IPS DF 6.9 (cell line): ENCODE measurements around the gene DIS3L.
"Not testable (repeated sequence)": the region's sequence is repeated elsewhere in the genome, so short reads cannot be mapped to it uniquely, and the experiment has no call there.

ENCODE experiments used
- DNase-seq: peaks from one replicate; pipeline ENCODE4 v3.0.0-alpha.2; 2013; ENCODE audit warnings: low read depth, low spot score
- H3K27ac ChIP-seq: one replicate; pipeline ENCODE4 v1.5.1; 2013; ENCODE audit warnings: low read length, control low read depth
- H3K27me3 ChIP-seq: 2 replicates; pipeline ENCODE4 v1.6.1; 2013; ENCODE audit warnings: mild to moderate bottlenecking, low read length; ENCODE audit not compliant: control insufficient read depth, insufficient read depth
- H3K36me3 ChIP-seq: 2 replicates; pipeline ENCODE4 v1.6.1; 2013; ENCODE audit warnings: low read length; ENCODE audit not compliant: control insufficient read depth, insufficient read depth
- H3K4me1 ChIP-seq: 2 replicates; pipeline ENCODE4 v1.6.1; 2013; ENCODE audit warnings: low read length; ENCODE audit not compliant: control insufficient read depth, insufficient read depth
- H3K4me3 ChIP-seq: 2 replicates; pipeline ENCODE4 v1.5.1; 2013; ENCODE audit warnings: mild to moderate bottlenecking, low read length
- H3K9me3 ChIP-seq: 2 replicates; pipeline ENCODE4 v1.6.1; 2013; ENCODE audit warnings: low read length, inconsistent platforms; ENCODE audit not compliant: control insufficient read depth, insufficient read depth
- WGBS: extraction: QIAGEN DNeasy Blood & Tissue Kit; methylation state at CpG from one replicate; pipeline ENCODE4 v1.1.7; 2013; ENCODE audit warnings: mixed read lengths, missing lambda C conversion rate; ENCODE audit not compliant: insufficient read length, insufficient coverage; 5-methylcytosine and 5-hydroxymethylcytosine counted together

DIS3L gene

DNA sequence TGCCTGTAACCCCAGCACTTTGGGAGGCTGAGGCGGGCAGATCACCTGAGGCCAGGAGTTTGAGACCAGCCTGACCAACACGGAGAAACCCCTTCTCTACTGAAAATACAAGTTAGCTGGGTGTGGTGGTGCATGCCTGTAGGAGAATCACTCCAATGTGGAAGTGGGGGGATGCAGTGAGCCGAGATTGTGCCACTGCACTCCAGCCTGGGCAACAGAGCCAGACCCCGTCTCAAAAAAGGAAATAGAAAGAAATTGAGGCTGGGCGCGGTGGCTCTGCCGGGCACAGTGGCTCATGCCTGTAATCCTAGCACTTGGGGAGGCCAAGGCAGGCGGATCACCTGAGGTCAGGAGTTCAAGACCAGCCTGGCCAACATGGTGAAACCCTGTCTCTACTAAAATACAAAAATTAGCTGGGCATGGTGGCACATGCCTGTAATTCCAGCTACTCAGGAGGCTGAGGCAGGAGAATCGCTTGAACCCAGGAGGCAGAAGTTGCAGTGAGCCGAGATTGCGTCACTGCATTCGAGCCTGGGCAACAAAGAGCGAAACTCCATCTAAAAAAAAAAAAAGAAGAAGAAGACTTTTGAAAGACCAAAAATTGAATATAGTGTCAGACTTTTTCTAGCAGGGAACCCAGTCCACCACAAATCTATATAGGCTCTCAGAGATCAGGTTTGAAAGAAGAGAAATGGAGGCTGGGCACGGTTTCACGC lies 68.5 kb downstream of the DIS3L start:
- not testable (repeated sequence) for H3K4me1 ChIP-seq, H3K9me3 ChIP-seq, H3K27me3 ChIP-seq, H3K36me3 ChIP-seq, H3K4me3 ChIP-seq, H3K27ac ChIP-seq, DNase-seq
- WGBS, result no CpG with 5 or more reads among the region's 15 CpGs

DNA sequence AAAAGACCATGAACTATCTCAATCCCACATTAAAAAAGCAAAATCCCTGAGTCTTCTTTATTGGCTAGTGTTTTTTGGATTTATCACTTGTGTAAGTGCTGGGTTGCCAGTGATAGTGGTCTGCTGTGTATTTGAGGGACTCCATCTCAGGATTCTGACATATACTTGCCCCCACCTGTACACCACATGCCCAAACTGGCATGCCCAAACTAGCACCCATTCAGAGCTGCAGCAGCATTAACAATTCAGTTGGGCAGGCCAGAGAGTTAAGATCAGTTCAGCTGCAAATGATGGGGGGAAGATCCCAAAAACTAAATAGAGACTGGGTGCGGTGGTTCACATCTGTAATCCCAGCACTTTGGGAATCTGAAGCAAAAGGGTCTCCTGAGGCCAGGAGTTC lies 69.4 kb downstream of the DIS3L start:
- no peaks in the 10 kb centered on the region for H3K27me3 ChIP-seq
- no peaks in the 10 kb centered on the region for H3K9me3 ChIP-seq
- H3K4me3 ChIP-seq, result no peak overlapping the region
- no CpG with 5 or more reads among the region's 1 CpG for WGBS
- peaks cover 1% of the 10 kb centered on the region; the same call in 1 of the 2 replicates for H3K4me1 ChIP-seq
- no peak for DNase-seq
- no peaks in the 10 kb centered on the region for H3K36me3 ChIP-seq
- no peak overlapping the region for H3K27ac ChIP-seq

DNA sequence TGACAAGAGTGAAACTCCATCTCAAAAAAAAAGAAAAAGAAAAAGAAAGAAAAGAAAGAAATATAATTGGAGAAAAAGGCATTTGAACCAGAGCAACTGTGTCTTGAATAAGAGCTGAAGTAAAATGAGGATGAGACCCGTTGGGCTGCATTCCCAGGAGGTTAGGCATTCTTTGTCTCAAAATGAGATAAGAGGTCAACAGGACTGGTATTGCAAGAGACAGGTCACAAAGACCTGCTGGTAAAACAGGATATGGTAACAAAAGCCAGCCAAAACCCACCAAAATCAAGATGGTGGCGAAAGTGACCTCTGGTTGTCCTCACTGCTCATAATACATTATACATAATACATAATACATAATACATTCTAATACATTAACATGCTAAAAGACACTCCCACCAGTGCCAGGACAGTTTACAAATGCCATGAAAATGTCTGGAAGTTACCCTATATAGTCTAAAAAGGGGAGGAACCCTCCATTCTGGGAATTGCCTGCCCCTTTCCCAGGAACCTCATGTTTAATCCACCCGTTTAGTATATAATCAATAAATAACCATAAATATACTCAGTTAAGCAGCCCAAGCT lies 71.7 kb downstream of the DIS3L start:
- Histone ChIP-seq H3K9me3 (no peaks in the 10 kb centered on the region), H3K27me3 (no peaks in the 10 kb centered on the region), H3K36me3 (no peaks in the 10 kb centered on the region), H3K27ac (no peak overlapping the region), H3K4me1 (peaks cover 3% of the 10 kb centered on the region; the same call in 1 of the 2 replicates), H3K4me3 (no peak overlapping the region)
- DNase-seq, result no peak
- WGBS, result no CpG with 5 or more reads among the region's 3 CpGs

GRCh38 chr15:66369773-66370651 lies 76.6 kb downstream of the DIS3L start:
- Histone ChIP-seq H3K4me1 (peaks cover 3% of the 10 kb centered on the region; the same call in 1 of the 2 replicates), H3K27ac (no peak overlapping the region), H3K9me3 (no peaks in the 10 kb centered on the region), H3K36me3 (no peaks in the 10 kb centered on the region), H3K27me3 (no peaks in the 10 kb centered on the region), H3K4me3 (no peak overlapping the region)
- no CpG with 5 or more reads among the region's 12 CpGs for WGBS
- DNase-seq, result no peak

- Histone ChIP-seq H3K4me1 (peaks cover 3% of the 10 kb centered on the region; the same call in 1 of the 2 replicates), H3K27me3 (no peaks in the 10 kb centered on the region), H3K36me3 (no peaks in the 10 kb centered on the region), H3K9me3 (no peaks in the 10 kb centered on the region), H3K4me3 (no peak overlapping the region), H3K27ac (no peak overlapping the region)
- WGBS, result no CpG with 5 or more reads among the region's 4 CpGs
- no peak for DNase-seq
Observed at GRCh38 chr15:66374179-66374578, 80.8 kb downstream of the DIS3L start.

DNA sequence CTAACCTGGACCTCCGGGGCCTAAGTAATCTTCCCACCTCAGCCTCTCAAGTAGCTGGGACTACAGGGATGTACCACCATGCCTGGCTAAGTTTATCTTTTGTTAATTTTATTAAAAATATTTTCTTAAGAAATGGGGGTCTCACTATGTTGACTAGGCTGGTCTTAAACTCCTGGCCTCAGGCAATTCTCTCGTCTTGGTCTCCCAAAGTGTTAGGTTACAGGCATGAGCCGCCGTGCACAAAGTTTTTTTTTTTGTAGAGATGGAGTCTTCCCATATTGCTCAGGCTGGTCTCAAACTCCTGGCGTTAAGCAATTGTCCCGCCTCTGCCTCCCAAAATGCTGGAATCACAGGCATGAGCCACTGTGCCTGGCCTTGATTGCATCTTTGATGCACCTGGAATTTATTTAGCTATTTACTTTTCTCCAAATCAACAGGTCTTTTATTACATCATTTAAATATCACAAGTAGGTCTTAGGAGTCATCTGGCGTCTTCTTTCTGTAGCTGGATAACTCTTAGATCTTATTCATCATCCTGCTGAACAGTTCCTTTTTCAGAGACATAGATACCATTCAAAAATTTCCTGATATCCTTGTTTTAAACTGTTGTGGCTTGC lies 85.6 kb downstream of the DIS3L start:
- no peaks in the 10 kb centered on the region for H3K9me3 ChIP-seq
- H3K36me3 ChIP-seq, result no peaks in the 10 kb centered on the region
- no peaks in the 10 kb centered on the region for H3K27me3 ChIP-seq
- H3K27ac ChIP-seq, result no peak overlapping the region
- H3K4me3 ChIP-seq, result no peak overlapping the region
- H3K4me1 ChIP-seq, result no peaks in the 10 kb centered on the region
- no peak for DNase-seq
- WGBS, result no CpG with 5 or more reads among the region's 7 CpGs

DNA sequence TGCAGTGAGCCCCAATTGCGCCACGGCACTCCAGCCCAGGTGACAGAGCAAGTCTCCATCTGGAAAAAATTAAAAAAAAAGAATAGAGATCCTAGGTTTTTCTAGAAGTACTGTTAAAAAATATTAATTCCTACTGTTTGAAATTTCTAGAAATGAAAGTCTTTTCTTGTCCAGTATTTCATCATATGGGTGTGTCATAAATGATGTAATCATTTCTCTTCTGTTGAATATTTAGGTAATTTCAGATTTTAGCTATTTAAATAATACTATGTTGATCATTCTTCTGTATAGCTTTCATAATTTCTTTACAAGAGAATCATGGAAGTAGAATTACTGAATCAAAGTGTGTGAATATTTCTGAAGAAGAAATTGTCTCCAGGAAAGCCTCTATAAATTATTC lies 88.0 kb downstream of the DIS3L start:
- not testable (repeated sequence) for DNase-seq, H3K9me3 ChIP-seq, H3K36me3 ChIP-seq, H3K27me3 ChIP-seq, H3K4me1 ChIP-seq, H3K27ac ChIP-seq, H3K4me3 ChIP-seq
- WGBS, result no CpG with 5 or more reads among the region's 2 CpGs
